ENCODE results near the gene IL12RB2. TPM values are rescaled to one million over a fixed set of nuclear protein-coding genes. Genes with fewer than 3 reads are reported as not detected.

Gene IL12RB2
- total RNA-seq, 1 experiment from 2014 or later: not detected

GRCh38 chr1:67264152-67264551 is 43.5 kb upstream of the IL12RB2 start:
- H3K4me2 ChIP-seq: no peak overlapping the region
- BruUV-seq (replicated peaks): no TSS peak
- CTCF ChIA-PET: no interaction called here

GRCh38 chr1:67264899-67265298 is 42.8 kb upstream of the IL12RB2 start:
- Histone ChIP-seq H3K27ac (no peak overlapping the region), H3K4me2 (no peak overlapping the region), H3K9me2 (ENCODE audit: insufficient read depth) (no peaks in the 10 kb centered on the region), H3K4me1 (replicated peaks; ENCODE audit: insufficient read depth) (no peaks in the 10 kb centered on the region), H3F3A (ENCODE audit: insufficient read depth, low read depth) (no peaks in the 10 kb centered on the region), H3K9me3 (ENCODE audit: insufficient read depth, low read depth) (no peaks in the 10 kb centered on the region), H3K79me2 (ENCODE audit: low read depth) (no peaks in the 10 kb centered on the region), H4K20me1 (ENCODE audit: insufficient read depth) (no peaks in the 10 kb centered on the region), H3K36me3 (ENCODE audit: low read depth) (no peaks in the 10 kb centered on the region), H3K4me3 (no peak overlapping the region), H3K27me3 (ENCODE audit: insufficient read depth, low read depth) (no peaks in the 10 kb centered on the region), H2AFZ (no peak overlapping the region)
- no peak for DNase-seq
- ChIA-PET CTCF (no interaction called here), POLR2A (ENCODE audit: unreplicated experiment) (no interaction called here)
- TF ChIP-seq CTCF (conservative IDR thresholded peaks at IDR 0.05) (no peak), EZH2 (IDR thresholded peaks at IDR 0.05; ENCODE audit: low read depth) (no peak)
- intact Hi-C loops (cut with micrococcal nuclease; ENCODE audit: unreplicated experiment): no loop called here
- no TSS peak for BruUV-seq (replicated peaks)

More at GRCh38 chr1:67264152-67264551, 43.5 kb upstream of the IL12RB2 start:
- POLR2A ChIA-PET (ENCODE audit: unreplicated experiment): no interaction called here
- Histone ChIP-seq H3K9me2 (ENCODE audit: insufficient read depth) (no peaks in the 10 kb centered on the region), H3K27ac (no peak overlapping the region), H3K36me3 (ENCODE audit: low read depth) (no peaks in the 10 kb centered on the region), H3K9me3 (ENCODE audit: insufficient read depth, low read depth) (no peaks in the 10 kb centered on the region), H3K79me2 (ENCODE audit: low read depth) (no peaks in the 10 kb centered on the region), H3K4me3 (no peak overlapping the region), H3K4me1 (replicated peaks; ENCODE audit: insufficient read depth) (no peaks in the 10 kb centered on the region), H3F3A (ENCODE audit: insufficient read depth, low read depth) (no peaks in the 10 kb centered on the region), H3K27me3 (ENCODE audit: insufficient read depth, low read depth) (no peaks in the 10 kb centered on the region), H2AFZ (no peak overlapping the region), H4K20me1 (ENCODE audit: insufficient read depth) (no peaks in the 10 kb centered on the region)
- intact Hi-C loops (cut with micrococcal nuclease; ENCODE audit: unreplicated experiment): no loop called here
- TF ChIP-seq EZH2 (IDR thresholded peaks at IDR 0.05; ENCODE audit: low read depth) (no peak), CTCF (conservative IDR thresholded peaks at IDR 0.05) (no peak)
- DNase-seq: no peak

GRCh38 chr1:67269061-67269460 is 38.6 kb upstream of the IL12RB2 start:
- Histone ChIP-seq H3K27ac (no peak overlapping the region), H3K4me2 (no peak overlapping the region), H3K79me2 (ENCODE audit: low read depth) (no peaks in the 10 kb centered on the region), H3F3A (ENCODE audit: insufficient read depth, low read depth) (no peaks in the 10 kb centered on the region), H3K4me3 (no peak overlapping the region), H3K9me3 (ENCODE audit: insufficient read depth, low read depth) (no peaks in the 10 kb centered on the region), H3K4me1 (replicated peaks; ENCODE audit: insufficient read depth) (no peaks in the 10 kb centered on the region), H3K9me2 (ENCODE audit: insufficient read depth) (no peaks in the 10 kb centered on the region), H2AFZ (no peak overlapping the region), H4K20me1 (ENCODE audit: insufficient read depth) (no peaks in the 10 kb centered on the region), H3K36me3 (ENCODE audit: low read depth) (no peaks in the 10 kb centered on the region), H3K27me3 (ENCODE audit: insufficient read depth, low read depth) (no peaks in the 10 kb centered on the region)
- intact Hi-C loops (cut with micrococcal nuclease; ENCODE audit: unreplicated experiment): no loop called here
- POLR2A ChIA-PET (ENCODE audit: unreplicated experiment): no interaction called here
- BruUV-seq (replicated peaks): no TSS peak
- CTCF ChIA-PET: no interaction called here
- no peak for DNase-seq
- no peak for TF ChIP-seq CTCF (conservative IDR thresholded peaks at IDR 0.05)
- no peak for TF ChIP-seq EZH2 (IDR thresholded peaks at IDR 0.05; ENCODE audit: low read depth)

All from PC-9 (cell line).